GM21528 (cell line): ENCODE results near the gene ARHGEF39.

Experiments used
- ATAC-seq: cut with Tn5 transposase; IDR thresholded peaks from one replicate; pipeline ENCODE4 v1.9.1; 2021; ENCODE audit warnings: mild to moderate bottlenecking, moderate library complexity; ENCODE audit not compliant: unreplicated experiment, low FRiP score

ARHGEF39 gene

GRCh38 chr9:35664531-35665470, at the start of gene ARHGEF39:
ARHGEF39 (minus strand) TSS chr9:35665195; CDS start chr9:35665169, 26 bp downstream.
- ATAC-seq, result peak; percentile 55

GRCh38 chr9:35714123-35714522, 49.1 kb upstream of the ARHGEF39 start:
- no peak for ATAC-seq

- ATAC-seq, result no peak
Observed at GRCh38 chr9:35713578-35713977, 48.6 kb upstream of the ARHGEF39 start.

- no peak for ATAC-seq
Observed at GRCh38 chr9:35712762-35713400, 47.9 kb upstream of the ARHGEF39 start.

- ATAC-seq, result no peak
Observed at GRCh38 chr9:35711501-35712428, 46.8 kb upstream of the ARHGEF39 start.

GRCh38 chr9:35710818-35711500, 46.0 kb upstream of the ARHGEF39 start:
- ATAC-seq, result no peak

- no peak for ATAC-seq
Observed at GRCh38 chr9:35708146-35708545, 43.2 kb upstream of the ARHGEF39 start.

GRCh38 chr9:35706951-35707350, 42.0 kb upstream of the ARHGEF39 start:
- ATAC-seq, result no peak

- ATAC-seq, result no peak
Observed at GRCh38 chr9:35705836-35706430, 40.9 kb upstream of the ARHGEF39 start.

- no peak for ATAC-seq
Observed at GRCh38 chr9:35705372-35705771, 40.4 kb upstream of the ARHGEF39 start.

- ATAC-seq, result no peak
Observed at GRCh38 chr9:35703906-35704672, 39.1 kb upstream of the ARHGEF39 start.

- no peak for ATAC-seq
Observed at GRCh38 chr9:35702696-35703095, 37.7 kb upstream of the ARHGEF39 start.

- ATAC-seq, result no peak
Observed at GRCh38 chr9:35700942-35701341, 35.9 kb upstream of the ARHGEF39 start.

- no peak for ATAC-seq
Observed at GRCh38 chr9:35700031-35700430, 35.0 kb upstream of the ARHGEF39 start.

GRCh38 chr9:35698231-35698630, 33.2 kb upstream of the ARHGEF39 start:
- no peak for ATAC-seq

GRCh38 chr9:35697486-35697885, 32.5 kb upstream of the ARHGEF39 start:
- no peak for ATAC-seq

- ATAC-seq, result no peak
Observed at GRCh38 chr9:35696520-35697215, 31.7 kb upstream of the ARHGEF39 start.

GRCh38 chr9:35695943-35696401, 31.0 kb upstream of the ARHGEF39 start:
- no peak for ATAC-seq
